D341Med (cell line): ENCODE measurements around the gene RNF32.

Experiments used
- DNase-seq: peaks from one replicate; pipeline ENCODE4 v3.0.0; 2012; ENCODE audit warnings: low spot score

RNF32 gene

GRCh38 chr7:156640257-156640948 is at the start of gene RNF32:
Gene RNF32, plus strand, starts transcription at chr7:156640774. Its CDS starts 3,104 bp downstream, at chr7:156643878.
- DNase-seq: peak; percentile 95

- DNase-seq: no peak
Measured at GRCh38 chr7:156592155-156592884, 48.3 kb upstream of the RNF32 start.

- no peak for DNase-seq
Measured at GRCh38 chr7:156594283-156595080, 46.1 kb upstream of the RNF32 start.

GRCh38 chr7:156600496-156600895 is 40.1 kb upstream of the RNF32 start:
- DNase-seq: no peak

GRCh38 chr7:156602283-156602682 is 38.3 kb upstream of the RNF32 start:
- no peak for DNase-seq

GRCh38 chr7:156603011-156603410 is 37.6 kb upstream of the RNF32 start:
- no peak for DNase-seq

GRCh38 chr7:156603629-156604028 is 36.9 kb upstream of the RNF32 start:
- DNase-seq: no peak

- no peak for DNase-seq
Measured at GRCh38 chr7:156604311-156604710, 36.3 kb upstream of the RNF32 start.

- no peak for DNase-seq
Measured at GRCh38 chr7:156604836-156605695, 35.5 kb upstream of the RNF32 start.

- no peak for DNase-seq
Measured at GRCh38 chr7:156606135-156606534, 34.4 kb upstream of the RNF32 start.

GRCh38 chr7:156606691-156607331 is 33.8 kb upstream of the RNF32 start:
- DNase-seq: no peak

GRCh38 chr7:156607332-156608172 is 33.0 kb upstream of the RNF32 start:
- DNase-seq: peak; percentile 38

GRCh38 chr7:156608173-156608478 is 32.4 kb upstream of the RNF32 start:
- DNase-seq: peak; percentile 40

GRCh38 chr7:156609010-156609877 is 31.3 kb upstream of the RNF32 start:
- no peak for DNase-seq

- no peak for DNase-seq
Measured at GRCh38 chr7:156610130-156610529, 30.4 kb upstream of the RNF32 start.

- no peak for DNase-seq
Measured at GRCh38 chr7:156610601-156611000, 30.0 kb upstream of the RNF32 start.

- no peak for DNase-seq
Measured at GRCh38 chr7:156611014-156612010, 29.3 kb upstream of the RNF32 start.

GRCh38 chr7:156612930-156613329 is 27.6 kb upstream of the RNF32 start:
- DNase-seq: no peak
